K562 (cell line): Measurements from ENCODE around the gene AK4. TPM values are rescaled to one million over a fixed set of nuclear protein-coding genes. Genes with fewer than 3 reads are reported as not detected.

Source experiments
- ATAC-seq: fragments of 200-7000 bp; cut with Tn5 transposase; 3 replicates; pipeline ENCODE4 v1.9.1; 2020; ENCODE audit warnings: moderate library complexity
- BruUV-seq: library from RNA; stranded (reverse); fragments of 400-500 nt; replicated peaks from 2 replicates; lab custom pipeline; 2021; lab: Mats Ljungman, UMichigan
- CTCF ChIA-PET: fragments of 300-600 bp; formaldehyde crosslinking; extraction: SDS; loops from one replicate; lab custom pipeline; 2021; ENCODE audit warnings: low intra/inter-chr PET ratio; lab: Yijun Ruan, JAX
- POLR2A ChIA-PET: fragments of 300-600, 350-650 bp; sonication (Branson Sonifier 250); formaldehyde crosslinking; extraction: SDS; loops from one replicate; lab custom pipeline; 2021; ENCODE audit warnings: antibody characterized with exemption, inconsistent platforms; lab: Yijun Ruan, JAX
- DNase-seq, 4 experiments: peaks; one replicate each; pipeline versions ENCODE4 v3.0.0 to v3.0.0-alpha.2; 2011 to 2018; ENCODE audit warnings: low spot score in 3 of 4, mixed read lengths in 3 of 4; ENCODE audit errors: extremely low read depth in 1 of 4
- FAIRE-seq: peaks from 2 replicates; lab custom pipeline; 2011; peaks lifted over from hg19 to GRCh38; lab: Jason Lieb, UNC
- H2AFZ ChIP-seq: 2 replicates; pipeline ENCODE4 v1.6.0; 2011; ENCODE audit warnings: low read depth, low read length, control low read depth, inconsistent platforms
- H3K27ac ChIP-seq: fragments of 200-600 bp; 3 replicates; pipeline ENCODE4 v1.8.0; 2011; ENCODE audit warnings: low read depth, mild to moderate bottlenecking, control low read depth, inconsistent platforms, low read length, moderate library complexity, mixed read lengths; ENCODE audit errors: extremely low read depth
- H3K27me3 ChIP-seq, 2 experiments: fragments of 300-600 bp in 1 of 2; 2 replicates in 1 of 2; 3 replicates in 1 of 2; pipeline versions ENCODE4 v1.6.0 to v1.8.0; 2011; ENCODE audit warnings: inconsistent platforms in 2 of 2, low read length in 2 of 2, mild to moderate bottlenecking in 1 of 2, mixed read lengths in 1 of 2, moderate library complexity in 1 of 2; ENCODE audit not compliant: control insufficient read depth in 2 of 2, insufficient read depth in 2 of 2
- H3K36me3 ChIP-seq: fragments of 300-600 bp; 3 replicates; pipeline ENCODE4 v1.8.0; 2011; ENCODE audit warnings: mild to moderate bottlenecking, low read length, inconsistent platforms; ENCODE audit not compliant: control insufficient read depth, insufficient read depth
- H3K4me1 ChIP-seq, 2 experiments: fragments of 200-600 bp in 1 of 2; replicated peaks in 1 of 2; 2 replicates in 1 of 2; 3 replicates in 1 of 2; pipeline versions ENCODE4 v1.5.1 to v1.8.0; 2011; ENCODE audit warnings: inconsistent platforms in 2 of 2, low read length in 2 of 2, mild to moderate bottlenecking in 1 of 2, mixed read lengths in 1 of 2, moderate library complexity in 1 of 2; ENCODE audit not compliant: control insufficient read depth in 2 of 2, insufficient read depth in 2 of 2
- H3K4me2 ChIP-seq: 2 replicates; pipeline ENCODE4 v1.6.1; 2011; ENCODE audit warnings: low read length, control low read depth, inconsistent platforms, mixed read lengths; ENCODE audit not compliant: insufficient read depth
- H3K4me3 ChIP-seq: fragments of 200-600 bp; sonication (generic), shearing (Covaris generic); 2 replicates; pipeline ENCODE4 v1.5.1; 2016; ENCODE audit warnings: control low read depth, inconsistent platforms
- H3K79me2 ChIP-seq: fragments of 200-600 bp; 3 replicates; pipeline ENCODE4 v1.8.0; 2011; ENCODE audit warnings: low read length, inconsistent platforms; ENCODE audit not compliant: control insufficient read depth, insufficient read depth
- H3K9ac ChIP-seq, 2 experiments: 2 replicates each; pipeline versions ENCODE4 v1.6.0 to v1.6.1; 2011; ENCODE audit warnings: low read depth in 2 of 2, low read length in 2 of 2, control low read depth in 1 of 2, inconsistent platforms in 1 of 2, mild to moderate bottlenecking in 1 of 2, mixed read lengths in 1 of 2; ENCODE audit not compliant: insufficient read depth in 1 of 2
- H3K9me1 ChIP-seq: one replicate; pipeline ENCODE4 v1.6.0; 2011; ENCODE audit warnings: inconsistent platforms, mild to moderate bottlenecking, low read length, moderate library complexity; ENCODE audit not compliant: control insufficient read depth, insufficient read depth
- H3K9me3 ChIP-seq: replicated peaks from 2 replicates; pipeline ENCODE4 v1.5.1; 2011; ENCODE audit warnings: low read depth, low read length, inconsistent platforms; ENCODE audit not compliant: control insufficient read depth, insufficient read depth
- H4K20me1 ChIP-seq: replicated peaks from 2 replicates; pipeline ENCODE4 v1.6.1; 2011; ENCODE audit warnings: low read length, inconsistent platforms, mixed read lengths; ENCODE audit not compliant: control insufficient read depth, insufficient read depth
- ARID1B ChIP-seq: fragments of 450-650 bp; IDR thresholded peaks from 2 replicates; pipeline ENCODE4 v1.6.1; 2016; ENCODE audit warnings: antibody characterized with exemption, mild to moderate bottlenecking, inconsistent platforms
- CXXC5 ChIP-seq: fragments of 250-450 bp; sonication (Bioruptor Pico); IDR thresholded peaks from 2 replicates; pipeline ENCODE4 v1.8.0; 2022; ENCODE audit warnings: inconsistent platforms, mild to moderate bottlenecking, moderate library complexity
- ELF2 ChIP-seq: fragments of 250-450 bp; sonication (Bioruptor Pico); IDR thresholded peaks from 2 replicates; pipeline ENCODE4 v1.5.0; 2021; ENCODE audit warnings: mild to moderate bottlenecking
- FOXO4 ChIP-seq: fragments of 450-650 bp; formaldehyde crosslinking; IDR thresholded peaks from 2 replicates; pipeline ENCODE4 v1.4.0; 2020; ENCODE audit warnings: mild to moderate bottlenecking, moderate library complexity
- HMBOX1 ChIP-seq: sonication (generic); IDR thresholded peaks from 2 replicates; pipeline ENCODE4 v1.6.1; 2016
- MAFF ChIP-seq: IDR thresholded peaks from 2 replicates; pipeline ENCODE4 v1.6.1; 2012; ENCODE audit warnings: low read length, improper control_type of control experiment
- MECOM ChIP-seq: fragments of 250-450 bp; sonication (Bioruptor Pico); IDR thresholded peaks from 2 replicates; pipeline ENCODE4 v1.8.0; 2022; ENCODE audit warnings: inconsistent platforms
- MED1 ChIP-seq: sonication (generic); formaldehyde crosslinking; IDR thresholded peaks from 2 replicates; pipeline ENCODE4 v1.8.1; 2023; ENCODE audit warnings: missing genetic modification reagents, borderline replicate concordance
- MLLT1 ChIP-seq, 2 experiments: fragments of 450-650 bp; IDR thresholded peaks; 2 replicates each; pipeline ENCODE4 v1.6.1; 2016
- NBN ChIP-seq: fragments of 450-650 bp; IDR thresholded peaks from 2 replicates; pipeline ENCODE4 v1.6.1; 2016; ENCODE audit warnings: low read depth, mild to moderate bottlenecking
- NCOR1 ChIP-seq: fragments of 450-650 bp; IDR thresholded peaks from 2 replicates; pipeline ENCODE4 v1.6.1; 2016; ENCODE audit warnings: mild to moderate bottlenecking, moderate library complexity
- NFIC ChIP-seq: fragments of 450-650 bp; IDR thresholded peaks from 2 replicates; pipeline ENCODE4 v1.6.1; 2017; ENCODE audit warnings: mild to moderate bottlenecking, inconsistent platforms
- TCF3 ChIP-seq: sonication (generic); formaldehyde crosslinking; IDR thresholded peaks from 2 replicates; pipeline ENCODE4 v1.4.0; 2020; ENCODE audit warnings: mild to moderate bottlenecking, missing genetic modification reagents
- YBX1 ChIP-seq: fragments of 450-650 bp; IDR thresholded peaks from 2 replicates; pipeline ENCODE4 v1.7.1; 2016; ENCODE audit warnings: mild to moderate bottlenecking
- ZNF232 ChIP-seq: sonication (generic); formaldehyde crosslinking; IDR thresholded peaks from 2 replicates; pipeline ENCODE4 v1.8.0; 2022; ENCODE audit warnings: mild to moderate bottlenecking, missing genetic modification reagents
- ZNF354B ChIP-seq: fragments of 250-450 bp; sonication (Bioruptor Pico); IDR thresholded peaks from 2 replicates; pipeline ENCODE4 v1.4.0; 2020
- WGBS: fragments of 100-300 bp; shearing (Covaris generic); methylation state at CpG from one replicate; pipeline ENCODE4 v1.1.6; 2016; ENCODE audit warnings: low coverage, mixed read lengths; ENCODE audit not compliant: insufficient coverage; ENCODE audit errors: missing lambda C conversion rate; 5-methylcytosine and 5-hydroxymethylcytosine counted together
- in situ Hi-C: fragments of 300-500 bp; cut with MboI; formaldehyde crosslinking; loops from 4 replicates; pipeline ENCODE4 v1.15.0; 2018; ENCODE audit warnings: inconsistent platforms, mixed read lengths
- intact Hi-C: fragments of 100-400 bp; cut with micrococcal nuclease; formaldehyde crosslinking; loops from 2 replicates; pipeline ENCODE4 v1.14.2; 2022
- polyA plus RNA-seq, 8 experiments: library from polyadenylated mRNA; depleted of rRNA in 4 of 8; stranded (reverse) in 5 of 8; unstranded in 3 of 8; fragments of >200 nt; fragmentation: Nextera tagmentation in 2 of 8; fragmentation: Illumina TruSeq in 1 of 8; extraction: Ambion mirVana in 2 of 8; extraction: Trizol in 1 of 8; gene quantifications; 2 replicates each; pipeline versions ENCODE4 v1.2.1 to v1.2.3, GENCODE V29; 2011 to 2014; ENCODE audit warnings: inconsistent platforms in 1 of 8, missing spikeins in 1 of 8
- total RNA-seq, 7 experiments: library from RNA; depleted of rRNA in 6 of 7; stranded (reverse); fragments of >200 nt in 6 of 7; fragmentation: Illumina TruSeq in 2 of 7; extraction: Trizol in 2 of 7; gene quantifications; 2 replicates each; pipeline versions ENCODE4 v1.2.1 to v1.2.3, GENCODE V29; 2011 to 2021; ENCODE audit warnings: low replicate concordance in 1 of 7

The AK4 gene
- total and polyA plus RNA-seq, 9 of the 15 experiments (the other 6 are each of a cell fraction or from before 2014, with no cell fraction given) = 10.4 to 96.6 (median 21.5) TPM

- H3K9ac ChIP-seq = peak overlapping the region; percentile 30 to 42; a peak in 3 of 4 replicates
- no peaks in the 10 kb centered on the region for H4K20me1 ChIP-seq
- no peaks in the 10 kb centered on the region for H3K27me3 ChIP-seq
- FAIRE-seq (peak; percentile 96), ATAC-seq (peak; percentile 89), DNase-seq (peak in 2 of 4 experiments; percentile 76 to 88)
- peak overlapping the region; percentile 62 for H3K27ac ChIP-seq
- H3K4me2 ChIP-seq = peak overlapping the region; percentile 56
- H3K4me1 ChIP-seq = peaks cover 19 to 50% of the 10 kb centered on the region in 2 experiments
- intact Hi-C loops (loop anchor here (2.0 kb wide), 1 partner anchor 21 kb away; no protein-coding TSS in a partner anchor), in situ Hi-C loops (no loop called here)
- peaks cover 98% of the 10 kb centered on the region for H3K79me2 ChIP-seq
- no peak overlapping the region for H2AFZ ChIP-seq
- H3K36me3 ChIP-seq = peaks cover 19% of the 10 kb centered on the region
- no peaks in the 10 kb centered on the region for H3K9me3 ChIP-seq
- ChIA-PET POLR2A (interaction anchor here (0.6 to 2.1 kb wide), 13 partner anchors 9 to 226 kb away, joined by 3 to 8 read pairs (median 5); partner anchors contain the start of gene AK4), CTCF (no interaction called here)
- no peak overlapping the region for H3K4me3 ChIP-seq
- under 1% methylated on average over 10 of the region's 10 CpGs for WGBS
- BruUV-seq = no TSS peak
- no peaks in the 10 kb centered on the region for H3K9me1 ChIP-seq
- TF ChIP-seq CXXC5 (CRISPR knock-in tag) (peak; percentile 83), MECOM (CRISPR knock-in tag) (peak; percentile 87), NFIC (peak; percentile 67), ZNF354B (CRISPR knock-in tag) (no peak), NCOR1 (peak; percentile 91), ARID1B (peak; percentile 93), YBX1 (no peak), MLLT1 (IDR thresholded peaks at IDR 0.05) (peak in 1 of 2 experiments; percentile 24; a peak in 1 of 4 replicates), HMBOX1 (peak; percentile 78; the same call in 1 of the 2 replicates), ZNF232 (CRISPR knock-in tag) (no peak), MED1 (CRISPR knock-in tag) (no peak), TCF3 (CRISPR knock-in tag) (peak; percentile 87), NBN (peak; percentile 60), FOXO4 (no peak), ELF2 (CRISPR knock-in tag) (no peak), MAFF (no peak)
Observed at GRCh38 chr1:65277605-65278347, 129.8 kb downstream of the AK4 start.
